Measurements from ENCODE around the gene OSBPL10.

Gene OSBPL10

GRCh38 chr3:31934866-31935265, 46.2 kb downstream of the OSBPL10 start:
- Mint-ChIP-seq H3K4me1 (peaks cover 35% of the 10 kb centered on the region), H3K27me3 (ENCODE audit: low read depth, poor library complexity) (no peaks in the 10 kb centered on the region), H3K27ac (peak overlapping the region; percentile 93), H3K4me3 (peak overlapping the region; percentile 17), H3K9me3 (no peaks in the 10 kb centered on the region), H3K36me3 (ENCODE audit: low read depth) (no peaks in the 10 kb centered on the region)
- DNase-seq = no peak
- TF ChIP-seq CTCF (IDR thresholded peaks at IDR 0.05) = no peak

- no peak overlapping the region for H3K4me3 Mint-ChIP-seq
- peak; percentile 19 for DNase-seq
- peak overlapping the region; percentile 92 for H3K27ac Mint-ChIP-seq
- no peaks in the 10 kb centered on the region for H3K27me3 Mint-ChIP-seq (ENCODE audit: low read depth, poor library complexity)
- no peaks in the 10 kb centered on the region for H3K36me3 Mint-ChIP-seq (ENCODE audit: low read depth)
- H3K9me3 Mint-ChIP-seq = no peaks in the 10 kb centered on the region
- TF ChIP-seq CTCF (IDR thresholded peaks at IDR 0.05) = no peak
- H3K4me1 Mint-ChIP-seq = peaks cover 35% of the 10 kb centered on the region
These were observed 47.0 kb downstream of the OSBPL10 start for GRCh38 chr3:31934018-31934417.

- Mint-ChIP-seq H3K27ac (peak overlapping the region; percentile 12), H3K4me3 (no peak overlapping the region)
These were observed 48.1 kb downstream of the OSBPL10 start for GRCh38 chr3:31932990-31933389.

GRCh38 chr3:31929826-31930502, 51.1 kb downstream of the OSBPL10 start:
- H3K4me1 Mint-ChIP-seq = peaks cover 40% of the 10 kb centered on the region
- no peaks in the 10 kb centered on the region for H3K36me3 Mint-ChIP-seq (ENCODE audit: low read depth)
- H3K27me3 Mint-ChIP-seq (ENCODE audit: low read depth, poor library complexity) = no peaks in the 10 kb centered on the region
- no peaks in the 10 kb centered on the region for H3K9me3 Mint-ChIP-seq
- DNase-seq = no peak
- H3K27ac Mint-ChIP-seq = no peak overlapping the region
- no peak overlapping the region for H3K4me3 Mint-ChIP-seq
- TF ChIP-seq CTCF (IDR thresholded peaks at IDR 0.05) = no peak

More at GRCh38 chr3:31932990-31933389, 48.1 kb downstream of the OSBPL10 start:
- Mint-ChIP-seq H3K9me3 (no peaks in the 10 kb centered on the region), H3K36me3 (ENCODE audit: low read depth) (no peaks in the 10 kb centered on the region), H3K27me3 (ENCODE audit: low read depth, poor library complexity) (no peaks in the 10 kb centered on the region), H3K4me1 (peaks cover 38% of the 10 kb centered on the region)
- TF ChIP-seq CTCF (IDR thresholded peaks at IDR 0.05) = no peak
- DNase-seq = no peak

- TF ChIP-seq CTCF (IDR thresholded peaks at IDR 0.05) = no peak
- Mint-ChIP-seq H3K4me1 (peaks cover 31% of the 10 kb centered on the region), H3K27ac (no peak overlapping the region), H3K36me3 (ENCODE audit: low read depth) (no peaks in the 10 kb centered on the region), H3K9me3 (no peaks in the 10 kb centered on the region), H3K4me3 (no peak overlapping the region), H3K27me3 (ENCODE audit: low read depth, poor library complexity) (no peaks in the 10 kb centered on the region)
- DNase-seq = no peak
These were observed 53.3 kb downstream of the OSBPL10 start for GRCh38 chr3:31927811-31928210.

GRCh38 chr3:31926543-31926942, 54.5 kb downstream of the OSBPL10 start:
- peaks cover 4% of the 10 kb centered on the region for H3K9me3 Mint-ChIP-seq
- H3K4me1 Mint-ChIP-seq = peaks cover 30% of the 10 kb centered on the region
- TF ChIP-seq CTCF (IDR thresholded peaks at IDR 0.05) = no peak
- peaks cover 5% of the 10 kb centered on the region for H3K36me3 Mint-ChIP-seq (ENCODE audit: low read depth)
- no peak for DNase-seq
- peaks cover 2% of the 10 kb centered on the region for H3K27me3 Mint-ChIP-seq (ENCODE audit: low read depth, poor library complexity)
- no peak overlapping the region for H3K27ac Mint-ChIP-seq
- H3K4me3 Mint-ChIP-seq = no peak overlapping the region

All from nephron progenitor cell (in vitro differentiated cells).